GM12864 (cell line): ENCODE data around the gene FAM120C.
A peak's percentile ranks its signal among the peaks of the same experiment; 100 is the strongest.

Source experiments
- DNase-seq: peaks from one replicate; pipeline ENCODE4 v3.0.0-alpha.2; 2011; ENCODE audit warnings: low read depth
- H3K4me3 ChIP-seq: 2 replicates; pipeline ENCODE4 v1.5.1; 2011; ENCODE audit warnings: mild to moderate bottlenecking, low read depth, low read length, control low read depth
- CTCF ChIP-seq: IDR thresholded peaks from 2 replicates; pipeline ENCODE4 v1.5.1; 2011; ENCODE audit warnings: low read depth, mild to moderate bottlenecking, moderate library complexity, low read length, control low read depth, inconsistent platforms; ENCODE audit errors: missing control alignments

FAM120C gene

GRCh38 chrX:54193085-54193821 lies 10.2 kb upstream of the FAM120C start:
- H3K4me3 ChIP-seq, result no peak overlapping the region
- DNase-seq, result no peak
- TF ChIP-seq CTCF, result no peak

DNA sequence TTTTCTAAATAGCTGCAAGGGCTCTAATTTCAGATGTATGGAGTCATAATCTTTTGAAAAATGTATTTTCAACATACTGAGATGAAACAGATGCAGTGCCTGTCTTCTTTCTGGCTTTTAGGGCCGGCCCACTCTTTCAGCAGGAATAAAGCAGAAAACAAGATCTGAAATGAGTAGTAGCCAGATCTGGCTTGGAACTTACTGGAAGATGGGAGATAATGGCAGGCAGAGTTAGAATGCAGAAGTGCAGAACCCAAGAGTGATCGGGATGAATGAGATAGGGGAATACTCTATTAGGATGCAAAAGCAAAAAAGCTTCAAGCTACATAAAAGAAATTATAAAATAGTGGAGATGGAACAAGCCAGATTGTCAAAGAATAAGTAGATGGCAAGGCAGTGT lies 1.4 kb upstream of the FAM120C start:
- no peak overlapping the region for H3K4me3 ChIP-seq
- DNase-seq, result no peak
- TF ChIP-seq CTCF, result no peak

GRCh38 chrX:54182194-54182863 lies 725 bp downstream of the FAM120C start:
- TF ChIP-seq CTCF, result no peak
- peak overlapping the region; percentile 74 for H3K4me3 ChIP-seq
- peak; percentile 24 for DNase-seq

GRCh38 chrX:54181202-54181953 lies 1.7 kb downstream of the FAM120C start:
- no peak for DNase-seq
- peak overlapping the region; percentile 74 for H3K4me3 ChIP-seq
- TF ChIP-seq CTCF, result no peak

- DNase-seq, result no peak
- peak overlapping the region; percentile 74 for H3K4me3 ChIP-seq
- no peak for TF ChIP-seq CTCF
Measured at GRCh38 chrX:54180403-54180802, 2.7 kb downstream of the FAM120C start.

GRCh38 chrX:54178100-54178940 lies 4.7 kb downstream of the FAM120C start:
- no peak for DNase-seq
- no peak overlapping the region for H3K4me3 ChIP-seq
- no peak for TF ChIP-seq CTCF
